HCT116 (cell line): ENCODE data around the gene SIX5.

Source experiments
- ATF3 ChIP-seq: IDR thresholded peaks from 2 replicates; pipeline ENCODE4 v1.6.1; 2012
- CTCF ChIP-seq, 3 experiments: fragments of 200-600 bp in 1 of 3; sonication (generic) in 1 of 3; IDR thresholded peaks in 2 of 3; conservative IDR thresholded peaks in 1 of 3; 2 replicates each; pipeline ENCODE4 v1.5.1; 2012 to 2017; ENCODE audit warnings: low read depth in 2 of 3, low read length in 2 of 3, antibody characterized with exemption in 1 of 3, borderline replicate concordance in 1 of 3, control low read depth in 1 of 3, mild to moderate bottlenecking in 1 of 3, mixed read lengths in 1 of 3, mixed run types in 1 of 3, moderate library complexity in 1 of 3; ENCODE audit not compliant: insufficient read depth in 1 of 3
- EZH2 ChIP-seq: fragments of 200-600 bp; sonication (generic); IDR thresholded peaks from 2 replicates; pipeline ENCODE4 v1.6.1; 2017; ENCODE audit warnings: antibody characterized with exemption, mixed run types
- JUND ChIP-seq: IDR thresholded peaks from 2 replicates; pipeline ENCODE4 v1.6.1; 2012
- POLR2AphosphoS5 ChIP-seq: IDR thresholded peaks from 2 replicates; pipeline ENCODE4 v1.6.1; 2011; ENCODE audit warnings: mild to moderate bottlenecking, low read depth, low read length, moderate library complexity
- RAD21 ChIP-seq: IDR thresholded peaks from 2 replicates; pipeline ENCODE4 v1.6.1; 2012; ENCODE audit warnings: low read depth, mild to moderate bottlenecking
- SIN3A ChIP-seq: IDR thresholded peaks from 2 replicates; pipeline ENCODE4 v1.6.1; 2012; ENCODE audit warnings: low read depth
- TCF7L2 ChIP-seq: IDR thresholded peaks from 2 replicates; pipeline ENCODE4 v1.7.0; 2011; ENCODE audit warnings: borderline replicate concordance, inconsistent platforms; ENCODE audit not compliant: insufficient read depth, insufficient read length; ENCODE audit errors: extremely low read depth
- ZFX ChIP-seq: fragments of 450-650 bp; IDR thresholded peaks from 2 replicates; pipeline ENCODE4 v1.6.1; 2017

DNA sequence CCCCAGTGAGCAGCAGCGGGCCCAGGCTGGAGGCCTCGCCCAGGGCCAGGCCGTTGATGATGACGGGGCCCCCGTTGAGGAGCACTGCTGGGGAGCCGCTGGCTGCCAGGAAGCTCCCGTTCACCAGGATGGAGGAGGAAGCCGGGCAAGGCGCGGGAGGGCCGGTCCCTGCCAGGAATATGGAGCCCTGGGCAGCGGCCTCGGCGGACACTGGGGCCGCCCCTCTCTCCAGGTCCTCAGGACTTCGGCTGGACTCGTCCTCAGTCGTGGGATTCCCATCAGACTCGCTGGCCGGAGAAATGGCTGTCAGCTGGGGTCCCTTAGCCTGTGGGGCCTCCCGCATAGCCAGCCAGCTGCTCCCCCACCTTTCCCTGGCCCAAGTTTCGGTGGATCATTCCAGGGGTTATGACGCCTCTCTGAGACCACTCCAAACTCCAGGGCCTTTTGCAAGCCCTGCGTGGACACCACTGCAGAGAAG lies 2.1 kb downstream of the SIX5 start:
- TF ChIP-seq CTCF (IDR thresholded peaks at IDR 0.05 in 2 of 3, conservative IDR thresholded peaks at IDR 0.05 in 1 of 3; ENCODE audit: borderline replicate concordance in 1 of 3, insufficient read depth in 1 of 3, low read depth in 2 of 3, low read length in 2 of 3) (no peak), POLR2AphosphoS5 (no peak), EZH2 (no peak), RAD21 (no peak), SIN3A (no peak), TCF7L2 (no peak), ATF3 (no peak), JUND (no peak), ZFX (no peak)
